ENCODE data around the gene LRRC3.

The LRRC3 gene

GRCh38 chr21:44475266-44475845, 20.0 kb downstream of the LRRC3 start:
- no peak overlapping the region for H2AFZ ChIP-seq (ENCODE audit: low read length)
- H4K20me1 ChIP-seq (ENCODE audit: insufficient read depth, low read length), result no peaks in the 10 kb centered on the region
- H3K9me2 ChIP-seq (ENCODE audit: low read depth, low read length), result no peaks in the 10 kb centered on the region
- H3K9me3 ChIP-seq (ENCODE audit: low read length), result no peaks in the 10 kb centered on the region
- H3K79me2 ChIP-seq (ENCODE audit: insufficient read depth, low read length), result no peaks in the 10 kb centered on the region
- no peak overlapping the region for H3K9ac ChIP-seq (ENCODE audit: low read length)
- peaks cover 5% of the 10 kb centered on the region; the same call in 1 of the 2 replicates for H3K27me3 ChIP-seq (ENCODE audit: insufficient read depth, low read length)
- no peaks in the 10 kb centered on the region for H3K4me1 ChIP-seq (ENCODE audit: insufficient read depth, low read length, severe bottlenecking)
- H3K4me2 ChIP-seq (ENCODE audit: low read length), result no peak overlapping the region
- H3K27ac ChIP-seq (ENCODE audit: low read depth, low read length, poor library complexity, severe bottlenecking), result no peak overlapping the region
- TF ChIP-seq CTCF (IDR thresholded peaks at IDR 0.05; ENCODE audit: low read length), result no peak
- TF ChIP-seq EZH2 (IDR thresholded peaks at IDR 0.05; ENCODE audit: borderline replicate concordance, low read length), result no peak
- H3K36me3 ChIP-seq (ENCODE audit: insufficient read depth, low read length), result no peaks in the 10 kb centered on the region
- H3K4me3 ChIP-seq (ENCODE audit: low read depth, low read length, poor library complexity, severe bottlenecking), result no peak overlapping the region
- no peaks in the 10 kb centered on the region for H3F3A ChIP-seq (ENCODE audit: insufficient read depth, low read length)

- Histone ChIP-seq H3F3A (ENCODE audit: insufficient read depth, low read length) (no peaks in the 10 kb centered on the region), H4K20me1 (ENCODE audit: insufficient read depth, low read length) (no peaks in the 10 kb centered on the region), H3K4me3 (ENCODE audit: low read depth, low read length, poor library complexity, severe bottlenecking) (no peak overlapping the region), H3K79me2 (ENCODE audit: insufficient read depth, low read length) (no peaks in the 10 kb centered on the region), H3K9me2 (ENCODE audit: low read depth, low read length) (no peaks in the 10 kb centered on the region), H2AFZ (ENCODE audit: low read length) (no peak overlapping the region), H3K4me1 (ENCODE audit: insufficient read depth, low read length, severe bottlenecking) (no peaks in the 10 kb centered on the region), H3K4me2 (ENCODE audit: low read length) (no peak overlapping the region), H3K9ac (ENCODE audit: low read length) (no peak overlapping the region), H3K27ac (ENCODE audit: low read depth, low read length, poor library complexity, severe bottlenecking) (no peak overlapping the region), H3K9me3 (ENCODE audit: low read length) (no peaks in the 10 kb centered on the region), H3K27me3 (ENCODE audit: insufficient read depth, low read length) (no peaks in the 10 kb centered on the region), H3K36me3 (ENCODE audit: insufficient read depth, low read length) (no peaks in the 10 kb centered on the region)
- TF ChIP-seq EZH2 (IDR thresholded peaks at IDR 0.05; ENCODE audit: borderline replicate concordance, low read length) (no peak), CTCF (IDR thresholded peaks at IDR 0.05; ENCODE audit: low read length) (no peak)
These were observed 21.8 kb downstream of the LRRC3 start for GRCh38 chr21:44477131-44477530.

- H2AFZ ChIP-seq (ENCODE audit: low read length), result no peak overlapping the region
- no peaks in the 10 kb centered on the region for H3F3A ChIP-seq (ENCODE audit: insufficient read depth, low read length)
- H3K9me2 ChIP-seq (ENCODE audit: low read depth, low read length), result no peaks in the 10 kb centered on the region
- H3K79me2 ChIP-seq (ENCODE audit: insufficient read depth, low read length), result no peaks in the 10 kb centered on the region
- H3K9ac ChIP-seq (ENCODE audit: low read length), result no peak overlapping the region
- H3K4me1 ChIP-seq (ENCODE audit: insufficient read depth, low read length, severe bottlenecking), result no peaks in the 10 kb centered on the region
- H3K9me3 ChIP-seq (ENCODE audit: low read length), result no peaks in the 10 kb centered on the region
- H3K27ac ChIP-seq (ENCODE audit: low read depth, low read length, poor library complexity, severe bottlenecking), result no peak overlapping the region
- H3K36me3 ChIP-seq (ENCODE audit: insufficient read depth, low read length), result no peaks in the 10 kb centered on the region
- no peaks in the 10 kb centered on the region for H3K27me3 ChIP-seq (ENCODE audit: insufficient read depth, low read length)
- H4K20me1 ChIP-seq (ENCODE audit: insufficient read depth, low read length), result no peaks in the 10 kb centered on the region
- no peak overlapping the region for H3K4me2 ChIP-seq (ENCODE audit: low read length)
- H3K4me3 ChIP-seq (ENCODE audit: low read depth, low read length, poor library complexity, severe bottlenecking), result no peak overlapping the region
- TF ChIP-seq CTCF (IDR thresholded peaks at IDR 0.05; ENCODE audit: low read length), result no peak
- no peak for TF ChIP-seq EZH2 (IDR thresholded peaks at IDR 0.05; ENCODE audit: borderline replicate concordance, low read length)
These were observed 22.4 kb downstream of the LRRC3 start for GRCh38 chr21:44477712-44478111.
